HK-2 (cell line): ENCODE measurements around the gene SCN5A.

Experiments
- DNase-seq: peaks from one replicate; pipeline ENCODE4 v3.0.0-alpha.2; 2018; ENCODE audit not compliant: unreplicated experiment

Gene SCN5A

GRCh38 chr3:38560996-38561717 is 88.3 kb downstream of the SCN5A start:
- no peak for DNase-seq

GRCh38 chr3:38560284-38560683 is 89.2 kb downstream of the SCN5A start:
- no peak for DNase-seq

GRCh38 chr3:38558864-38559263 is 90.6 kb downstream of the SCN5A start:
- no peak for DNase-seq

- DNase-seq = no peak
Observed at GRCh38 chr3:38556640-38557358, 92.7 kb downstream of the SCN5A start.

- DNase-seq = no peak
Observed at GRCh38 chr3:38555926-38556325, 93.6 kb downstream of the SCN5A start.

- DNase-seq = no peak
Observed at GRCh38 chr3:38555149-38555840, 94.2 kb downstream of the SCN5A start.

- DNase-seq = no peak
Observed at GRCh38 chr3:38554127-38554827, 95.2 kb downstream of the SCN5A start.

- no peak for DNase-seq
Observed at GRCh38 chr3:38553071-38553470, 96.4 kb downstream of the SCN5A start.

- DNase-seq = no peak
Observed at GRCh38 chr3:38552364-38552763, 97.1 kb downstream of the SCN5A start.

- no peak for DNase-seq
Observed at GRCh38 chr3:38551026-38551832, 98.3 kb downstream of the SCN5A start.

- DNase-seq = no peak
Observed at GRCh38 chr3:38549957-38550840, 99.3 kb downstream of the SCN5A start.

GRCh38 chr3:38549486-38549885 is 100.0 kb downstream of the SCN5A start:
- DNase-seq = no peak

GRCh38 chr3:38549082-38549481 is 100.4 kb downstream of the SCN5A start:
- no peak for DNase-seq

- no peak for DNase-seq
Observed at GRCh38 chr3:38548154-38548931, 101.1 kb downstream of the SCN5A start.

GRCh38 chr3:38545983-38546382 is 103.5 kb downstream of the SCN5A start:
- DNase-seq = no peak

GRCh38 chr3:38545550-38545949 is 103.9 kb downstream of the SCN5A start:
- DNase-seq = no peak

- no peak for DNase-seq
Observed at GRCh38 chr3:38544926-38545325, 104.6 kb downstream of the SCN5A start.

- DNase-seq = no peak
Observed at GRCh38 chr3:38543586-38543985, 105.9 kb downstream of the SCN5A start.
